Kidney (tissue), 14 donors: ENCODE data around the gene DDX27. TPM values are rescaled to one million over a fixed set of nuclear protein-coding genes. Genes with fewer than 3 reads are reported as not detected.

Experiments used
- DNase-seq, 5 donors: peaks; one replicate each; pipeline ENCODE4 v3.0.0-alpha.2; 2013 to 2020
- FAIRE-seq: peaks from 2 replicates; lab custom pipeline; 2012; peaks lifted over from hg19 to GRCh38; lab: Jason Lieb, UNC
- H3K27ac ChIP-seq, 2 donors: one replicate each; pipeline ENCODE4 v1.7.0; 2013; ENCODE audit warnings: low read depth in 2 of 2, low read length in 2 of 2, inconsistent platforms in 1 of 2
- H3K27me3 ChIP-seq: one replicate; pipeline ENCODE4 v1.7.1; 2013; ENCODE audit warnings: low read length, inconsistent platforms; ENCODE audit not compliant: control insufficient read depth, insufficient read depth
- H3K36me3 ChIP-seq, 3 donors: one replicate each; pipeline versions ENCODE4 v1.7.0 to v1.7.1; 2013; ENCODE audit warnings: low read length in 3 of 3, control low read depth in 1 of 3, inconsistent platforms in 1 of 3; ENCODE audit not compliant: insufficient read depth in 3 of 3, control insufficient read depth in 2 of 3
- H3K4me1 ChIP-seq, 3 donors: one replicate each; pipeline versions ENCODE4 v1.7.0 to v1.7.1; 2013; ENCODE audit warnings: low read length in 3 of 3, inconsistent platforms in 1 of 3, low read depth in 1 of 3; ENCODE audit not compliant: control insufficient read depth in 2 of 3, insufficient read depth in 2 of 3
- H3K4me3 ChIP-seq, 3 donors: one replicate each; pipeline versions ENCODE4 v1.7.0 to v1.8.1; 2013; ENCODE audit warnings: low read length in 3 of 3, control low read depth in 1 of 3, inconsistent platforms in 1 of 3
- H3K9ac ChIP-seq, 3 donors: one replicate each; pipeline versions ENCODE4 v1.7.0 to v1.7.1; 2013; ENCODE audit warnings: low read length in 3 of 3, control low read depth in 1 of 3, inconsistent platforms in 1 of 3
- H3K9me3 ChIP-seq, 3 donors: one replicate each; pipeline versions ENCODE4 v1.7.0 to v1.7.1; 2013; ENCODE audit warnings: low read length in 3 of 3, control low read depth in 1 of 3, inconsistent platforms in 1 of 3; ENCODE audit not compliant: control insufficient read depth in 2 of 3, insufficient read depth in 1 of 3
- intact Hi-C: fragments of 100-400 bp; cut with DNase I; formaldehyde crosslinking; loops from one replicate; pipeline ENCODE4 v1.11.1; 2022
- polyA plus RNA-seq: library from polyadenylated mRNA; stranded (reverse); fragments of 350-450 nt; fragmentation: Illumina TruSeq; extraction: RNeasy Lipid Tissue Mini Kit (QIAGEN cat#74804); gene quantifications from one replicate; pipeline ENCODE4 v1.2.3, GENCODE V29; 2014; ENCODE audit warnings: low read depth, low replicate concordance; ENCODE audit not compliant: insufficient read depth
- total RNA-seq: library from RNA; stranded (reverse); fragmentation: NEBNext Ultra II Directional; extraction: Animal tissue kit (Norgen Biotek cat#: 25700); gene quantifications from one replicate; pipeline ENCODE4 v1.2.1, GENCODE V29; 2021
- TF ChIP-seq, protein P1 (sequence below): IDR thresholded peaks from 3 replicates; pipeline ENCODE4 v1.5.1; 2012; ENCODE audit warnings: mild to moderate bottlenecking, moderate library complexity, borderline replicate concordance; ENCODE audit not compliant: insufficient read depth; ENCODE audit errors: extremely low read depth
- donor health status: control.
- donor health status: control.
- donor health status: control.
- donor health status: control.
- donor health status: control.
- donor health status: DM: yes; HTN: yes; CAD: no.
- donor health status: Normal renal cell carcinoma (clear cell type).

The DDX27 gene
- total and polyA plus RNA-seq, 2 donors from 2014 or later, result 22.8 to 30.6 TPM

GRCh38 chr20:49230561-49231133 lies 11.4 kb downstream of the DDX27 start:
- FAIRE-seq (no peak), DNase-seq (no peak)
- Histone ChIP-seq H3K36me3 (peaks cover 2 to 71% (median 38%) of the 10 kb centered on the region in 3 donors), H3K27me3 (no peaks in the 10 kb centered on the region), H3K9ac (no peak overlapping the region), H3K4me1 (peaks cover 0 to 5% (median 0%) of the 10 kb centered on the region in 3 donors), H3K9me3 (no peaks in the 10 kb centered on the region), H3K27ac (no peak overlapping the region), H3K4me3 (no peak overlapping the region)
- intact Hi-C loops, result no loop called here
- TF ChIP-seq, protein P1, sequence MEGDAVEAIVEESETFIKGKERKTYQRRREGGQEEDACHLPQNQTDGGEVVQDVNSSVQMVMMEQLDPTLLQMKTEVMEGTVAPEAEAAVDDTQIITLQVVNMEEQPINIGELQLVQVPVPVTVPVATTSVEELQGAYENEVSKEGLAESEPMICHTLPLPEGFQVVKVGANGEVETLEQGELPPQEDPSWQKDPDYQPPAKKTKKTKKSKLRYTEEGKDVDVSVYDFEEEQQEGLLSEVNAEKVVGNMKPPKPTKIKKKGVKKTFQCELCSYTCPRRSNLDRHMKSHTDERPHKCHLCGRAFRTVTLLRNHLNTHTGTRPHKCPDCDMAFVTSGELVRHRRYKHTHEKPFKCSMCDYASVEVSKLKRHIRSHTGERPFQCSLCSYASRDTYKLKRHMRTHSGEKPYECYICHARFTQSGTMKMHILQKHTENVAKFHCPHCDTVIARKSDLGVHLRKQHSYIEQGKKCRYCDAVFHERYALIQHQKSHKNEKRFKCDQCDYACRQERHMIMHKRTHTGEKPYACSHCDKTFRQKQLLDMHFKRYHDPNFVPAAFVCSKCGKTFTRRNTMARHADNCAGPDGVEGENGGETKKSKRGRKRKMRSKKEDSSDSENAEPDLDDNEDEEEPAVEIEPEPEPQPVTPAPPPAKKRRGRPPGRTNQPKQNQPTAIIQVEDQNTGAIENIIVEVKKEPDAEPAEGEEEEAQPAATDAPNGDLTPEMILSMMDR, result no peak

GRCh38 chr20:49231471-49231870 lies 12.3 kb downstream of the DDX27 start:
- Histone ChIP-seq H3K27me3 (no peaks in the 10 kb centered on the region), H3K27ac (no peak overlapping the region), H3K9ac (no peak overlapping the region), H3K4me3 (no peak overlapping the region), H3K4me1 (peaks cover 0 to 5% (median 0%) of the 10 kb centered on the region in 3 donors), H3K36me3 (peaks cover 2 to 69% (median 38%) of the 10 kb centered on the region in 3 donors), H3K9me3 (no peaks in the 10 kb centered on the region)
- TF ChIP-seq, protein P1, result no peak
- no peak for DNase-seq
- intact Hi-C loops, result no loop called here
- no peak for FAIRE-seq

DNA sequence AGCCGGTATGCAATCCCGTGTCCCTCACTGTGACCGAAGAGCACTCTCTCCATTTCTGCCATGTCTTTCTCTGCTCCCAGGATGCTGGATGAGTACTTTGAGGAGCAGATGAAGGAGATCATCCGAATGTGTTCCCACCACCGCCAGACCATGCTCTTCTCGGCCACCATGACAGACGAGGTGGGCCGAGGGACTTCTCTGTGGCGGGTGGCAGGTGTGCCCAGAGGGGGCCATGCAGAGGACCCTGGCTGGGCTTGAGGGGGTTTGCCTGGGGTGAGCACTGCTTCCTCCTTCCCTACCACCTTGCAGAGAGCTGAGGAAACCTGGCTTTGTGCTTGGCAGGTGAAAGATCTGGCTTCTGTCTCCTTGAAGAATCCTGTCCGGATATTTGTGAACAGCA lies 14.0 kb downstream of the DDX27 start:
- FAIRE-seq, result no peak
- peaks cover 2 to 65% (median 44%) of the 10 kb centered on the region in 3 donors for H3K36me3 ChIP-seq
- no peak overlapping the region for H3K4me3 ChIP-seq
- TF ChIP-seq, protein P1, result no peak
- peak in 1 of 5 donors; percentile 26 for DNase-seq
- H3K9me3 ChIP-seq, result no peaks in the 10 kb centered on the region
- H3K27ac ChIP-seq, result no peak overlapping the region
- H3K27me3 ChIP-seq, result no peaks in the 10 kb centered on the region
- H3K4me1 ChIP-seq, result peaks cover 0 to 5% (median 0%) of the 10 kb centered on the region in 3 donors
- H3K9ac ChIP-seq, result no peak overlapping the region
- intact Hi-C loops, result no loop called here

GRCh38 chr20:49234831-49235230 lies 15.6 kb downstream of the DDX27 start:
- DNase-seq, result no peak
- H3K36me3 ChIP-seq, result peaks cover 7 to 70% (median 56%) of the 10 kb centered on the region in 3 donors
- H3K27ac ChIP-seq, result no peak overlapping the region
- intact Hi-C loops, result no loop called here
- no peak overlapping the region for H3K9ac ChIP-seq
- no peak for FAIRE-seq
- no peak overlapping the region for H3K4me3 ChIP-seq
- H3K4me1 ChIP-seq, result peaks cover 0 to 5% (median 0%) of the 10 kb centered on the region in 3 donors
- TF ChIP-seq, protein P1, result no peak
- no peaks in the 10 kb centered on the region for H3K27me3 ChIP-seq
- H3K9me3 ChIP-seq, result no peaks in the 10 kb centered on the region
